BE2C (cell line): ENCODE data around the gene GADD45B.

ENCODE experiments used
- DNase-seq: peaks from one replicate; pipeline ENCODE4 v3.0.0-alpha.2; 2020
- H3K27me3 ChIP-seq: fragments of 250-450 bp; sonication (Bioruptor Pico); 2 replicates; pipeline ENCODE4 v1.5.1; 2020; ENCODE audit warnings: mild to moderate bottlenecking
- H3K36me3 ChIP-seq: fragments of 250-450 bp; sonication (Bioruptor Pico); 2 replicates; pipeline ENCODE4 v1.5.1; 2020; ENCODE audit warnings: mild to moderate bottlenecking
- H3K4me1 ChIP-seq: fragments of 250-450 bp; sonication (Bioruptor Pico); 2 replicates; pipeline ENCODE4 v1.5.1; 2020
- H3K4me3 ChIP-seq: 2 replicates; pipeline ENCODE4 v1.5.1; 2011; ENCODE audit warnings: low read depth, low read length
- H3K9me3 ChIP-seq: fragments of 250-450 bp; sonication (Bioruptor Pico); 2 replicates; pipeline ENCODE4 v1.5.1; 2020
- CTCF ChIP-seq: IDR thresholded peaks from 2 replicates; pipeline ENCODE4 v1.5.1; 2012; ENCODE audit warnings: mild to moderate bottlenecking, low read depth, low read length

GADD45B gene

GRCh38 chr19:2451741-2452140 is 24.2 kb upstream of the GADD45B start:
- H3K36me3 ChIP-seq, result peaks cover 38% of the 10 kb centered on the region

GRCh38 chr19:2453431-2454025 is 22.4 kb upstream of the GADD45B start:
- Histone ChIP-seq H3K4me1 (no peaks in the 10 kb centered on the region; the same call in 1 of the 2 replicates), H3K36me3 (peaks cover 25% of the 10 kb centered on the region), H3K27me3 (no peaks in the 10 kb centered on the region), H3K4me3 (no peak overlapping the region), H3K9me3 (no peaks in the 10 kb centered on the region)
- no peak for TF ChIP-seq CTCF
- DNase-seq, result no peak

More at GRCh38 chr19:2451741-2452140, 24.2 kb upstream of the GADD45B start:
- no peaks in the 10 kb centered on the region for H3K4me1 ChIP-seq
- no peaks in the 10 kb centered on the region for H3K9me3 ChIP-seq
- no peak for TF ChIP-seq CTCF
- no peak overlapping the region for H3K4me3 ChIP-seq
- no peak for DNase-seq
- no peaks in the 10 kb centered on the region for H3K27me3 ChIP-seq

GRCh38 chr19:2454199-2454961 is 21.5 kb upstream of the GADD45B start:
- no peak overlapping the region for H3K4me3 ChIP-seq
- no peaks in the 10 kb centered on the region for H3K9me3 ChIP-seq
- TF ChIP-seq CTCF, result no peak
- no peaks in the 10 kb centered on the region for H3K27me3 ChIP-seq
- DNase-seq, result no peak
- H3K4me1 ChIP-seq, result no peaks in the 10 kb centered on the region; the same call in 1 of the 2 replicates
- peaks cover 21% of the 10 kb centered on the region for H3K36me3 ChIP-seq

GRCh38 chr19:2454962-2455850 is 20.7 kb upstream of the GADD45B start:
- no peaks in the 10 kb centered on the region; the same call in 1 of the 2 replicates for H3K4me1 ChIP-seq
- H3K27me3 ChIP-seq, result no peaks in the 10 kb centered on the region
- no peak for TF ChIP-seq CTCF
- peaks cover 17% of the 10 kb centered on the region for H3K36me3 ChIP-seq
- no peak for DNase-seq
- H3K9me3 ChIP-seq, result no peaks in the 10 kb centered on the region
- H3K4me3 ChIP-seq, result peak overlapping the region; percentile 91

- no peaks in the 10 kb centered on the region; the same call in 1 of the 2 replicates for H3K4me1 ChIP-seq
- TF ChIP-seq CTCF, result no peak
- DNase-seq, result peak; percentile 44
Measured at GRCh38 chr19:2455851-2456570, 19.9 kb upstream of the GADD45B start.

More at GRCh38 chr19:2455851-2456570, 19.9 kb upstream of the GADD45B start:
- no peaks in the 10 kb centered on the region for H3K9me3 ChIP-seq
- H3K4me3 ChIP-seq, result peak overlapping the region; percentile 91
- H3K36me3 ChIP-seq, result peaks cover 15% of the 10 kb centered on the region
- H3K27me3 ChIP-seq, result no peaks in the 10 kb centered on the region
